ENCODE data around the gene KIF19.
A peak's percentile ranks its signal among the peaks of the same experiment; 100 is the strongest.

KIF19 gene

GRCh38 chr17:74289688-74290087 lies 36.3 kb upstream of the KIF19 start:
- H3K4me1 Mint-ChIP-seq, result peaks cover 29% of the 10 kb centered on the region
- ATAC-seq (replicated peaks; ENCODE audit: extremely low read depth, poor library complexity, severe bottlenecking), result no peak
- DNase-seq (ENCODE audit: low spot score in 2 of 2), result no peak
- no peaks in the 10 kb centered on the region for H3K27me3 Mint-ChIP-seq
- H3K27ac Mint-ChIP-seq (ENCODE audit: low read depth), result no peak overlapping the region
- peaks cover under 1% of the 10 kb centered on the region for H3K36me3 Mint-ChIP-seq (ENCODE audit: insufficient read depth)
- H3K4me3 Mint-ChIP-seq, result no peak overlapping the region
- H3K9me3 Mint-ChIP-seq, result no peaks in the 10 kb centered on the region

GRCh38 chr17:74290340-74290739 lies 35.7 kb upstream of the KIF19 start:
- Mint-ChIP-seq H3K27ac (ENCODE audit: low read depth) (no peak overlapping the region), H3K4me3 (no peak overlapping the region), H3K9me3 (no peaks in the 10 kb centered on the region), H3K4me1 (peaks cover 22% of the 10 kb centered on the region), H3K27me3 (no peaks in the 10 kb centered on the region), H3K36me3 (ENCODE audit: insufficient read depth) (no peaks in the 10 kb centered on the region)
- ATAC-seq (replicated peaks; ENCODE audit: extremely low read depth, poor library complexity, severe bottlenecking) (no peak), DNase-seq (ENCODE audit: low spot score in 2 of 2) (no peak)

- no peak overlapping the region for H3K4me3 Mint-ChIP-seq
- H3K4me1 Mint-ChIP-seq, result peaks cover 18% of the 10 kb centered on the region
- no peak for DNase-seq (ENCODE audit: low spot score in 2 of 2)
- ATAC-seq (replicated peaks; ENCODE audit: extremely low read depth, poor library complexity, severe bottlenecking), result no peak
- no peak overlapping the region for H3K27ac Mint-ChIP-seq (ENCODE audit: low read depth)
- H3K36me3 Mint-ChIP-seq (ENCODE audit: insufficient read depth), result peaks cover 3% of the 10 kb centered on the region
- no peaks in the 10 kb centered on the region for H3K9me3 Mint-ChIP-seq
- H3K27me3 Mint-ChIP-seq, result no peaks in the 10 kb centered on the region
Observed at GRCh38 chr17:74292495-74292894, 33.5 kb upstream of the KIF19 start.

- ATAC-seq (replicated peaks; ENCODE audit: extremely low read depth, poor library complexity, severe bottlenecking), result no peak
- Mint-ChIP-seq H3K36me3 (ENCODE audit: insufficient read depth) (peaks cover 3% of the 10 kb centered on the region), H3K27ac (ENCODE audit: low read depth) (no peak overlapping the region), H3K27me3 (no peaks in the 10 kb centered on the region), H3K4me1 (peaks cover 10% of the 10 kb centered on the region), H3K4me3 (no peak overlapping the region), H3K9me3 (no peaks in the 10 kb centered on the region)
- DNase-seq (ENCODE audit: low spot score in 2 of 2), result no peak
Observed at GRCh38 chr17:74295625-74296547, 30.1 kb upstream of the KIF19 start.

- Mint-ChIP-seq H3K4me3 (no peak overlapping the region), H3K9me3 (no peaks in the 10 kb centered on the region), H3K36me3 (ENCODE audit: insufficient read depth) (peaks cover 3% of the 10 kb centered on the region), H3K27ac (ENCODE audit: low read depth) (no peak overlapping the region), H3K4me1 (peaks cover 16% of the 10 kb centered on the region), H3K27me3 (no peaks in the 10 kb centered on the region)
- ATAC-seq (replicated peaks; ENCODE audit: extremely low read depth, poor library complexity, severe bottlenecking), result no peak
- peak in 1 of 2 donors; percentile 13 for DNase-seq (ENCODE audit: low spot score in 2 of 2)
Observed at GRCh38 chr17:74296548-74296936, 29.5 kb upstream of the KIF19 start.

- Mint-ChIP-seq H3K9me3 (no peaks in the 10 kb centered on the region), H3K36me3 (ENCODE audit: insufficient read depth) (peaks cover 3% of the 10 kb centered on the region), H3K4me3 (no peak overlapping the region), H3K27ac (ENCODE audit: low read depth) (peak overlapping the region; percentile 42), H3K27me3 (no peaks in the 10 kb centered on the region), H3K4me1 (peaks cover 16% of the 10 kb centered on the region)
- DNase-seq (ENCODE audit: low spot score in 2 of 2), result no peak
- ATAC-seq (replicated peaks; ENCODE audit: extremely low read depth, poor library complexity, severe bottlenecking), result no peak
Observed at GRCh38 chr17:74297941-74298340, 28.1 kb upstream of the KIF19 start.

- H3K27ac Mint-ChIP-seq (ENCODE audit: low read depth), result no peak overlapping the region
Observed at GRCh38 chr17:74298778-74299177, 27.2 kb upstream of the KIF19 start.

GRCh38 chr17:74299226-74300009 lies 26.6 kb upstream of the KIF19 start:
- Mint-ChIP-seq H3K9me3 (no peaks in the 10 kb centered on the region), H3K4me1 (peaks cover 16% of the 10 kb centered on the region), H3K27ac (ENCODE audit: low read depth) (no peak overlapping the region), H3K27me3 (no peaks in the 10 kb centered on the region), H3K36me3 (ENCODE audit: insufficient read depth) (peaks cover 3% of the 10 kb centered on the region), H3K4me3 (no peak overlapping the region)
- DNase-seq (ENCODE audit: low spot score in 2 of 2) (no peak), ATAC-seq (replicated peaks; ENCODE audit: extremely low read depth, poor library complexity, severe bottlenecking) (no peak)

More at GRCh38 chr17:74298778-74299177, 27.2 kb upstream of the KIF19 start:
- DNase-seq (ENCODE audit: low spot score in 2 of 2), result no peak
- no peak for ATAC-seq (replicated peaks; ENCODE audit: extremely low read depth, poor library complexity, severe bottlenecking)
- Mint-ChIP-seq H3K27me3 (no peaks in the 10 kb centered on the region), H3K4me1 (peaks cover 16% of the 10 kb centered on the region), H3K9me3 (no peaks in the 10 kb centered on the region), H3K4me3 (no peak overlapping the region), H3K36me3 (ENCODE audit: insufficient read depth) (peaks cover 3% of the 10 kb centered on the region)

- H3K27ac Mint-ChIP-seq (ENCODE audit: low read depth), result no peak overlapping the region
- no peak overlapping the region for H3K4me3 Mint-ChIP-seq
- H3K36me3 Mint-ChIP-seq (ENCODE audit: insufficient read depth), result no peaks in the 10 kb centered on the region
- DNase-seq (ENCODE audit: low spot score in 2 of 2) (no peak), ATAC-seq (replicated peaks; ENCODE audit: extremely low read depth, poor library complexity, severe bottlenecking) (no peak)
- H3K27me3 Mint-ChIP-seq, result no peaks in the 10 kb centered on the region
- no peaks in the 10 kb centered on the region for H3K9me3 Mint-ChIP-seq
- H3K4me1 Mint-ChIP-seq, result peaks cover 18% of the 10 kb centered on the region
Observed at GRCh38 chr17:74303305-74303704, 22.7 kb upstream of the KIF19 start.

GRCh38 chr17:74304184-74304583 lies 21.8 kb upstream of the KIF19 start:
- Mint-ChIP-seq H3K9me3 (no peaks in the 10 kb centered on the region), H3K36me3 (ENCODE audit: insufficient read depth) (no peaks in the 10 kb centered on the region), H3K27me3 (no peaks in the 10 kb centered on the region), H3K27ac (ENCODE audit: low read depth) (no peak overlapping the region), H3K4me1 (peaks cover 19% of the 10 kb centered on the region), H3K4me3 (no peak overlapping the region)
- ATAC-seq (replicated peaks; ENCODE audit: extremely low read depth, poor library complexity, severe bottlenecking) (no peak), DNase-seq (ENCODE audit: low spot score in 2 of 2) (no peak)

GRCh38 chr17:74305865-74306654 lies 20.0 kb upstream of the KIF19 start:
- Mint-ChIP-seq H3K27me3 (no peaks in the 10 kb centered on the region), H3K27ac (ENCODE audit: low read depth) (peak overlapping the region; percentile 23), H3K4me3 (no peak overlapping the region), H3K9me3 (no peaks in the 10 kb centered on the region), H3K4me1 (peaks cover 18% of the 10 kb centered on the region), H3K36me3 (ENCODE audit: insufficient read depth) (no peaks in the 10 kb centered on the region)
- no peak for DNase-seq (ENCODE audit: low spot score in 2 of 2)
- no peak for ATAC-seq (replicated peaks; ENCODE audit: extremely low read depth, poor library complexity, severe bottlenecking)

GRCh38 chr17:74307984-74308773 lies 17.8 kb upstream of the KIF19 start:
- H3K36me3 Mint-ChIP-seq (ENCODE audit: insufficient read depth), result no peaks in the 10 kb centered on the region
- H3K27ac Mint-ChIP-seq (ENCODE audit: low read depth), result no peak overlapping the region
- DNase-seq (ENCODE audit: low spot score in 2 of 2), result no peak
- H3K27me3 Mint-ChIP-seq, result no peaks in the 10 kb centered on the region
- H3K4me1 Mint-ChIP-seq, result peaks cover 14% of the 10 kb centered on the region
- no peak for ATAC-seq (replicated peaks; ENCODE audit: extremely low read depth, poor library complexity, severe bottlenecking)
- H3K9me3 Mint-ChIP-seq, result no peaks in the 10 kb centered on the region
- no peak overlapping the region for H3K4me3 Mint-ChIP-seq

Data from central memory CD8-positive, alpha-beta T cell (primary cell).